ENCODE data around the gene NLRC5.

GRCh38 chr16:57094911-57095310, 105.6 kb downstream of the NLRC5 start:
- TF ChIP-seq CTCF (IDR thresholded peaks at IDR 0.05) (no peak), POLR2A (IDR thresholded peaks at IDR 0.05) (no peak)
